Frontal cortex (tissue), 4 donors: Measurements from ENCODE around the gene CYTH1. TPM values are rescaled to one million over a fixed set of nuclear protein-coding genes. Genes with fewer than 3 reads are reported as not detected.

ENCODE experiments used
- DNase-seq, 2 donors: peaks; one replicate each; pipeline ENCODE4 v3.0.0; 2012; ENCODE audit warnings: low spot score in 2 of 2
- FAIRE-seq: peaks from 2 replicates; lab custom pipeline; 2012; peaks lifted over from hg19 to GRCh38; lab: Jason Lieb, UNC
- total RNA-seq: library from RNA; depleted of rRNA; stranded (reverse); fragments of >200 nt; gene quantifications from one replicate; pipeline ENCODE4 v1.2.3, GENCODE V29; 2014
- donor health status: control.
- donor health status: control.
- donor health status: control.

CYTH1 gene
- total RNA-seq, 1 donor from 2014 or later: 53.4 TPM

DNA sequence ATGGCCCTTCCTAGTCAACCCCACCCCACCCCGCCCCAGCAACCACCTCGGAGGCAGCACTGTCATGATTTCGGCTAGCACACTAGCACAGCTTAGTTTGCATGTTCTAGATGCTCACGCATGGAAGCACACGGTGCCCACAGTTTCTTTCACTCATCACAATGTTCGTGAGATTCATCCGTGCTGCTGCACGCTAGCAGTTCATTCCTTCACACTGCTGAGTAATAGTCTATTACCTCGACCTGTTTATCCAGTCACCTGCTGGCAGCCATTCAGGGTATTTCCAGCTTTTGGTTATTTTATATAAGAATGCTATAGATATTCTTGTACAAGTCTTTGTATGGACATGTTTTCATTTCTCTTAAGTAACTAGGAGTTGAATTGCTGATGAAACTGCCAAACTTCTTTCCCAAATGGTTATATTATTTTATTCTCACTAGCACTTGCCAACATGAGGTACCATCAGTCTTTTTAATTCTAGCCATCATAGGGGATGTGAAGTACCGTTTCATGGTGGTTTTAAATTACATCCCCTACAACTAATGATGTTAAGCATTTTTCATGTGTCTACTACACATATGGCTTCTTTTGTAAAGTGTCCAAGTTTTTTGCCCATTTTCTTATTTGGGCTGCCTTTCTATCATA lies 75.7 kb downstream of the CYTH1 start:
- no peak for DNase-seq
- FAIRE-seq: no peak

- DNase-seq (no peak), FAIRE-seq (no peak)
These were observed 77.0 kb downstream of the CYTH1 start for GRCh38 chr17:78705071-78705470.

- DNase-seq (no peak), FAIRE-seq (no peak)
These were observed 77.5 kb downstream of the CYTH1 start for GRCh38 chr17:78704594-78704993.

DNA sequence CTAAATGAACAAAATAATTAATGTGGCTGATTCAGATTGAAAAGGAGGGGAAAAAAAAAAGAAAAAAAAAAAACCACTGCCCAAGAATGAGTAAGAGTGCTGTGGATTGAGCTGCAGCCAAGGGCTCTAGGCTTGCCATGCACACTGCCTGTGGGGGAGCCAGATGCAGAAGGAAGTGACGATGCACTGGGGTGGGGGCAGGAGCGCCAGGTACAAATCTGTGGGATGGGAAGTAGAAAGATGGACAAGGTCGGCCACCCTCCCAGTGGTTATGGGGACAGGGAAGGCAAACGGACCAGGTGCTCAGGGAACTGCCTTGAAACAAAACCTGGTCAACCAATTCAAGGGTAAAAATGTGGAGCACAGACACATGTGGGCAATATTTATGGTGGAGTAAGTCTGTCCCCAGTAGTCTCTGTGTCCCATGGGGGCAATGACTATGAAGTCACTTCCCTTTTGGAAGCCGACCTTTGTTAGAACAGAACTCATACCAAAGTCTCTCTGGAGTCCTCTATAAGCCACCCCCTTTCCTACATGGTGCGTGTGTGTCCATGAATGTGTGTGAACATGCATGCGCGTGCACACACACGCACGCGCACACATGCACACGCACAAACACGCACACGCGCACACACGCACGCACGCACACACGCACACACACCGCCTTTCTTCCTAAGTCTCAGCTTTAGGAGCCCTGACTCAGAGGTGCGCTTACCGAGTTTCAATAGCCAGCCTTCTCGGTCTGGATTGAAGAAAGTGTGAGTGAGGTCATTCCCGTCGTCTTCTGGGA lies 84.3 kb downstream of the CYTH1 start:
- FAIRE-seq (no peak), DNase-seq (no peak)

DNA sequence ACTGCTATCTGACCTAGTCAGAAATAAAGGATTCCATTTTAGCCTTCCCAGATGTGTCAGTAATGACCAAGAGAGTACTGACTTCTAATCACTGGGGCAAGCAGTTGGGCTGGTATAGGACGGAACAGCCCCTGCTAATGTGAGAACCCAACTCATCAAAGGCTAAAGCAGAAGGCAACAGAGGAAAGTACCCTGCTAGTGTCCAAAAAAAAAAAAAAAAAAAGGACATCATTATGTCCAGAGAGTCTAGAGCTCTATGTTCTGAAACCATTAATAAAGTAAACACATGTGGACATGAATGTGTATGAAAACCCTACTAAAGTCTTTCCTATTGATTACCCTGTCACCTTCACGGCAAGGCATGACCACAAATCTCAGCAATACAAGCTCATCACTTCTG lies 85.0 kb downstream of the CYTH1 start:
- DNase-seq (no peak), FAIRE-seq (no peak)

DNA sequence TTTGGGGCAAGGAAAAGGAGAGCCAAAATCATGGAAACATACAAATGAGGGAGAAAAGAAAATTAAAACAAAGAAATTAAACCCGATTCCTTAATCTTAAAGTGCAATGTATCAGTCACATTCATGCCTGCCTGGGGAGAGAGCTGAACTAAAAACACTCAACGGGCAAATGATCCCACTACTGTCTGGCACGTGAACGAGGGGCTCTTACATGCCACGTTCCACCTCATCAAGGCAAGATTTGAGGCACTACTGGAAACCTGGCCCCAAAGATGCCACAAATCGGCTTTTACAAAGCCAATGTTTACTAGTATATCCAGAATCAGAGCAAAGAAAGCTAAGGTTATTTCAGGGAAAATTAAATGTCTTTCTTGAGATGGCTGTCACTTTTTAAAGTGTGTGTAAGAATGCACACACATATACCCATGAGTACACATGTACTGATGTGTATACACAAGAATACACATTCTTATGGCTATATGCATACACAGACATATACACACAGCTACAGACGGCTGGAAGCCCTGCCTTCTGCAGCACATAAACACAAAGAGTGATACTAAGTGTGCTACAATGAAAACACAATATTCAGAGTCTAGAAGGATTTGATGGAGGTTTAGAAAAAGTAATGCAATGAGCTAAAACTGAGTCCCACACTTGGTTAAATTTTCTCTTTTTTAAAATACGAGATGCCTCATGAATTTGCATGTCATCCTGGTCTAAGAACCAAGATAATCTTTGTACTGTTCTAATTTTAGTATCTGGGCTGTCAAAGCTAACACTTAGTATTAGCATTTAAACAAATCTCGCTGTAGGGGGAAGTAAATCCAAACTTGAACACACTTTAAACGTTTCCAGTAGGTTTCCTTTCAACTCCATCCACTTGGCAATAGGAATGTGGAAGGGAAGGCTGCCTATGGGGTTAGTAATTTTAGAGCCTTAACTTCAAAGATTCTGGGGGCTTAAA lies 85.8 kb downstream of the CYTH1 start:
- DNase-seq (no peak), FAIRE-seq (no peak)

- FAIRE-seq (no peak), DNase-seq (no peak)
These were observed 87.1 kb downstream of the CYTH1 start for GRCh38 chr17:78694805-78695531.

DNA sequence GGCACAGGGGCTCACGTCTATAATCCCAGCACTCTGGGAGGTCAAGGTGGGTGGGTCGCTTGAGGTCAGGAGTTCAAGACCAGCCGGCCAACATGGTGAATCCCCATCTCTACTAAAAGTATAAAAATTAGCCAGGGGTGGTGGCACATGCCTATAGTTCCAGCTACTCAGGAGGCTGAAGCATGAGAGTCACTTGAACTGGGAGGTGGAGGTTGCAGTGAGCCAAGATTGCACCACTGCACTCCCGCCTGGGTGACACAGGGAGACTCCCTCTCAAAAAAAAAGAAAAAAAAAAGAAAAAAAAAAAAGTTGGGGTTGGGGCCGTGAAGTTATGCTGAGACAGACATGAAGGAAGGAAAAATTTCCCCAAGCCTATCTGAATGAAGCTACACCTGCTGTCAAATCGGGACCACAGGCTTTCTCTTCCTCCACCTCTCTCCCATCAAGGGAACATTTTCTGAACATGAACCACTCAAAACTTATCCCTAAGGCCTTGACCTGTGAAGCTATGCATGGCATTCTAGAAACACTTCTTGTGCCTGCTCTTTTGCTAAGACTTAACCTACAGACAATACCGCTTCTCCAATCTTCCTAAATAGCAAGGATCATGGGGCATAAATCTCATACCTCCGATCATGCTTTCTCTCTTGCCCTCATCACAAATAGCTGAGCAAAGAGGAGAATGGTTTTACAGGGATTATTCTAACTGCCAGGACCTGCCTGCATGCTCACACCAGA lies 88.6 kb downstream of the CYTH1 start:
- FAIRE-seq: no peak
- no peak for DNase-seq

DNA sequence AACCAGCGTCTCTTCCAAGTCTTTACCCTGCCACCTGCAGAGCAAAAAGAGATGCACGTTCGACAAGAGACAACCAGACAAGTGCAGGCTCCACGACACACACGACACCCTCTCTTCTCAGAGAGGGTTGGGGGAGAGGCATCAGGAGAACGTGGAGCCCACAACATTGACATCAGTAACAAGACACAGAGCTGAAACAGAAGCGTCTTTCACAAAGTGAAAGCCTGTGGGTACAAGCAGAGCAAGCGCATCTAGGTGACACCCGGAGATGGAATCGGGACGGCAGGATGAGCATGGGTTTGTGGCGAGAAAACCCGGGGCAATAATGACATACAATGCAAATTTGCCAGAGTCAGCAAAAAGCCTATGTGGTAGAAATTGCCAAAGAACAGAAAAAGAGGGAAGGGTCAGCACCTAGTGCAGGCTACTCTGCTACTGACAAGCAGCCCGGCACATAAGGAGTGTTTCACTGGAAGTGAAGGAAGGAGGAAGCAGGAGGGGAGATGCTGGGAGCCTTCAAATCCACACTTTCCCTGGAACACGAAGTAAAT lies 89.5 kb downstream of the CYTH1 start:
- no peak for FAIRE-seq
- no peak for DNase-seq

DNA sequence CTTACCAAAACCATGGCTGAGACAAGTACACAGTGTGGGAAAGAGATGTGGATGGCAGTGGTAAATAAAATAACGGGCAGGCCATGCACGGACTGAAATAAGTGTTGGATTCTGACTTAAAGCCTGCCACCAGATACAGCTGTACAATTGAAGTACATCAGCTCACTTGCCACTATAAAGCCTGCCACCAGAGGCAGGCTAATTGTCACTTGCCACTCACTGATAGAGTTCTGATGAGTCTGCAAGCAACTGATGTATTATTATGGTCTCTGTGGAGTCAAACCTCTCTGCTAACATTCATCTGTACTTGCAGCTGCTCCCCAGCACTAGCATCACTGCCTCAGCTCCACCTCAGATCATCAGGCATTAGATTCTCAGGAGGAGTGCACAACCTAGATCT lies 93.0 kb downstream of the CYTH1 start:
- no peak for DNase-seq
- no peak for FAIRE-seq

- no peak for DNase-seq
- no peak for FAIRE-seq
These were observed 94.1 kb downstream of the CYTH1 start for GRCh38 chr17:78687944-78688343.

GRCh38 chr17:78687125-78687524 lies 94.9 kb downstream of the CYTH1 start:
- FAIRE-seq (no peak), DNase-seq (no peak)

- DNase-seq (no peak), FAIRE-seq (no peak)
These were observed 98.0 kb downstream of the CYTH1 start for GRCh38 chr17:78684026-78684425.

DNA sequence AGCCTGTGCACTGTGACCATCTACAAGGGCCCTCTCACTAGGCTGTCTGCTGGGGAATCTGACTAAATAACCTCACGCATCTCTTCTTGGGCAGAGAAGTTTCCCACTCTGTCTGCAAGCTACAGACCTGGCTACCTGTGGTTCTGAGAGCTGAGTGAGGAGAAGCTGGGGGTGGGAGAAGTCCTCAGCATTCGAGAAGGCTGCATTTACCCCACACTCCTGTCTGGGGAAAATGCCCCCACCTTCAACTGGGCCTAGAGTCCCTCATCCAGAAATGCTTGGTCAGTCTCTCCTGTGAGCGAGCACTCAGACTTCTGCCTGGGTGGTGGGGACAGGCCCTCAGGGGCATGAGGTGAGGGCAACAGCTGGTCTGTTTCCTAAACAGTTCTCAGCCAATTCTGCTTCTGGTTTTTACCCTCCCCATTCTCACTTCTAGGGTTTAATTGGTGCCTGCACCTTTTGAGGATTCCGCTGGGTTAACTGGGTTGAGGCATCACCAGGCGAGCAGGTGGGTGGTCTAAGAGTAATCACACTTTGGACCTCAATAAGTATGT lies 98.6 kb downstream of the CYTH1 start:
- no peak for DNase-seq
- FAIRE-seq: no peak

- no peak for FAIRE-seq
- DNase-seq: no peak
These were observed 99.7 kb downstream of the CYTH1 start for GRCh38 chr17:78682363-78682762.

GRCh38 chr17:78680436-78680835 lies 101.6 kb downstream of the CYTH1 start:
- no peak for FAIRE-seq
- DNase-seq: no peak

GRCh38 chr17:78679495-78680395 lies 102.3 kb downstream of the CYTH1 start:
- DNase-seq (no peak), FAIRE-seq (no peak)

- DNase-seq (no peak), FAIRE-seq (no peak)
These were observed 103.4 kb downstream of the CYTH1 start for GRCh38 chr17:78678711-78679110.
